Activated T-cell treated with anti-CD3 and anti-CD28 coated beads for 1 hour (primary cell): Measurements from ENCODE around the gene CLEC3B.
"Not testable (repeated sequence)": the region's sequence is repeated elsewhere in the genome, so short reads cannot be mapped to it uniquely, and the experiment has no call there.

Source experiments
- DNase-seq: peaks from one replicate; pipeline ENCODE4 v3.0.0-alpha.2; 2020; ENCODE audit warnings: low read depth

Gene CLEC3B

DNA sequence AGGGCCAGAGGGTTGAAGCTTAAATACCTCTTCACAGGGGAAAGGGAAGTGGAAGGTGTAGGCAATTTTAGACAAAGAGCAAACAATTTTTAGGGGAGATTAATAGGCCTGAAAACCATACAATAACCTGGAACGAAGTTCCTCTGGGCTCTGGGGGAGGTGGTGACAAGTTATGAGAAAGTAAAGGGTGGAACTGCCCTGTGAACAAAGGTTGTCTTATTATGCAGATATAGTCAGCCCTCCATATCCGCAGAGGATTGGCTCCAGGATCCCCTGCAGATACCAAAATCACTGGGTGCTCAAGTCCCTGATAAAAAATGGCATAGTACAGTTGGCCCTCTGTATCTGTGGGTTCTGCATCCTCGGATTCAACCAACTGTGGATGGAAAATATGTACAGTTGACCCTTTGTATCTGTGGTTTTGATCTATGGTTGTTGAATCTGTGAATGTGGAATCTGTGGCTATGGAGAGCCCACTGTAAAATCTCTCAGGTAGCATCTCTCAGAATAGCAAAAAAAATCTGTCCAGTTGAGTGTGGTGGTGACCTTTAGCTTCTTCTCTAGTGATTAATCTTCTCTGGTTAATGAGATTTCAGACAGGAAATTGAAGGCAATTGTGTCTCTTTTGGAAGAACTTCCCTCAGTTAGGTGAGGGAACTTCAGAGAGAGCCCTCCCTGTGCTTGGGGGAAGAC, 40.2 kb downstream of the CLEC3B start:
- DNase-seq, result no peak

DNA sequence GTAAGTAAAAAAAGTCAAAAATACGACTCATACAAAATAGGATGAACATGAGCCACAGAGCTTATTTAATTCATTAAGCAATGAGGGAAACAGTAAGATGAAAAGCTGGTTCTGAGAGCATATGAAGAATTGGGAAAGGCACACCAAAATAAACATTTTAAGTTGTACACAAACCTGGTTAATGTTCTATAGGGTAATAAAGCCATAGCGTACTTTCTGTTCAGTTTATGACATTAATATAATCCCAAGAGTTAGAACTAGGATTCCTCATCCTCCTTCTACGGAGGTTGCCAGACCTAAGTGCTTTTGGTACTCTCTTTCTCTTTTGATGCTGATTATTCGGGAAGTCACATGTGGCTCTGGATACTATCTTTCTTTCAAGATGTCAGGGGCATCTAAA, 41.4 kb downstream of the CLEC3B start:
- DNase-seq, result no peak

DNA sequence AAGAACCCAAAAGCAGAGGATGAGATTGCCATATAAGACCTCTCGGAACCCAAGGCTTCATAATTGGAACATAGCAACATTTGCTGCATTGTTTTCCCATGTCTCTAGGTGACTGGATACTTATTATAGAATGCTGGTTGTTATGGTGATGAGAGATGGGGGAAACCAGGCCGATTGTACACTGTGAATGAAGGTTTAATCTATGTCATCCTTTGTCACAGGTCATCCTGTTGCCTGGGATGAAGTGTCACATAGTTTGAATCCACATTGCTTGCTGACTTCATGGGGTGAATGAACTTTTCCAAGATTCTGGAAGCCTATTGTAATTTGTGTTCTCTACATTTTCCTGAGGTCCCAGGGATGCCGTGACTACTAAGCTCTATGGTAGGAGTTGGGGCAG, 41.8 kb downstream of the CLEC3B start:
- DNase-seq, result no peak

- no peak for DNase-seq
Observed at GRCh38 chr3:45071075-45071474, 45.0 kb downstream of the CLEC3B start.

GRCh38 chr3:45075821-45076625, 49.9 kb downstream of the CLEC3B start:
- no peak for DNase-seq

- DNase-seq, result not testable (repeated sequence)
Observed at GRCh38 chr3:45078256-45078655, 52.2 kb downstream of the CLEC3B start.

DNA sequence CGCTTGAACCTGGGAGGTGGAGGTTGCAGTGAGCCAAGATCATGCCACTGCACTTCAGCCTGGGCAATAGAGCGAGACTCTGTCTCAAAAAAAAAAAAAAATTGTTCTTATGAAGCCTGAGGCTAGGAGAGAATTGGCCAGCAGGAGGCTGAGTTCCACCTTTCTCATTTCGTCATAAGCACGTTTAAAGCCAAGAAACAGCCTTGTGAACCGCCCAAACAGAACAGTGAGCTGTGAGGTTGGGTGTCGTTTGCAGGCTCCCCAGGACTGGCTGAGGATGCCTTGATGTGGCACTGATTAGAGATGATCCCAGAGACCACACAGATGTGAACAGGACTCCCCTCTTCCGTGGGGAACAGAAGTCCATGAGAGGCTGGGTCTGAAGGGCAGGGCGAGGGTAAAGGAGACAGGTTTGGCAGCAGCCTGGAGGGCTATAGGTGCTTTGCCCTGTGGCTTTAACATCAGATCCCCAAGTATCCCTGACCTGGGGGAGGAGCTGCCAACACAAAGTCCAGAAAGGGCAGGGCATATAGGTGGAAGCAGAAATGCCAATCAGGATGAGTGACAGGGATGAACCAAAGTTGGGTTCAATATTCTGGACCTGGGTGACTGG, 52.9 kb downstream of the CLEC3B start:
- DNase-seq, result no peak

- DNase-seq, result no peak
Observed at GRCh38 chr3:45079715-45080114, 53.6 kb downstream of the CLEC3B start.

DNA sequence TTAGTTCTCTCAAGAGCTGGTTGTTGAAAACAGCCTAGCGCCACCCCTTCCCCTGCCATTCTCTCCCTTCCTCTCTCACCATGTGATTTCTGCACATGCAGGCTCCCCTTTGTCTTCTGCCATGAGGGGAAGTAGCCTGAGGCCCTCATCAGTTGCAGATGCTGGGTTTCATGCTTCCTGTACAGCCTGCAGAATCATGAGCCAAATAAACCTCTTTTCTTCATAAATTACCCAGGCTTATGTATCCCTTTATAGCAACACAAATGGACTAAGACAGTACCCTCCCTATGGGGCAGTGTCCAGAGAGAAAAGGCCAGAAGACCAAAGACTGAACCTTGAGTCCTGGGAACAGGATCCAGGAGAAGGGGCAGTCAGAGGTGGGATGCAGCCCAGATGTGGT, 54.7 kb downstream of the CLEC3B start:
- no peak for DNase-seq

GRCh38 chr3:45081506-45082141, 55.5 kb downstream of the CLEC3B start:
- DNase-seq, result no peak

- DNase-seq, result no peak
Observed at GRCh38 chr3:45082142-45082538, 56.0 kb downstream of the CLEC3B start.

DNA sequence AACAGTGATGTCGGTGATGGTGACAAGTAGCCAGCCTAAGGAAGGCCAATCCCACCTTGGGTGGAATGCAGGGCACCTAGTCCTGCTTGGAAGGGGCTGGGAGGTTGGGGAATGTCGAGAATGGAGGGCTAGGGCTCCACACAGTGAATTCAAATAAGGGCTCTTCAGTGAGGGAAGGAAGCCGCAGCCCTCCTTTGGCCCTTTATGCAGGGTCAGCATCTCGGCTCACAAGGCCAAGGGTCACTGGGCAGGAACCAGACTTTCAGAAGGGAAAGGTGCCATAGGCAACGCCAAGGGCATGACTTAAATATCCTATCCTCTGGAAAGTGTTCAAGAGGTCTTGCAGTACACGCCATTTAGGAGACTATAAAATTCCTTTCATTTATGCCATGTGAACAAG, 56.9 kb downstream of the CLEC3B start:
- DNase-seq, result no peak

DNA sequence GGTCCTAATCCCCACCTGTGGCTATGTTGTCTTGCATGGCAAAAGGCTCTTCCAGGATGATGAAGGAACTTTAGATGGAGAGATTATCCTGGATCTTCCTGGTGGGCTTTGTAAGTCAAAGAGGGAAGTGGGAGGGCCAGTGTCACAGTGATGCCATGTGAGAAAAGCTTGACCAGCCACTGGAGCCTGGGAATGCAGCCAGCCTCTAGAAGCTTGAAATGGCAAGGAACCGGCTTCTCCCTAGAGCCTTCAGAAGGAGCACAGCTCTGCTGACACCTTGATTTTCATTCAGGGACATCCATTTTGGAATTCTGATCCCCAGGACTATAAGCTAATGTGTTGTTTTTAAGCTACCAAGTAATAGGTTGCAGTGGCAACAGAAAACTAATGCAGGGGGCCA, 58.3 kb downstream of the CLEC3B start:
- no peak for DNase-seq

GRCh38 chr3:45084820-45085816, 59.0 kb downstream of the CLEC3B start:
- DNase-seq, result no peak
